HUDEP-2 (cell line): ENCODE results near the gene CYFIP2.

Source experiments
- DNase-seq, 76 experiments: peaks; one replicate each; lab custom pipeline; 2025; ENCODE audit not compliant: unreplicated experiment in 76 of 76; lab: John Stamatoyannopoulos, UW

CYFIP2 gene

DNA sequence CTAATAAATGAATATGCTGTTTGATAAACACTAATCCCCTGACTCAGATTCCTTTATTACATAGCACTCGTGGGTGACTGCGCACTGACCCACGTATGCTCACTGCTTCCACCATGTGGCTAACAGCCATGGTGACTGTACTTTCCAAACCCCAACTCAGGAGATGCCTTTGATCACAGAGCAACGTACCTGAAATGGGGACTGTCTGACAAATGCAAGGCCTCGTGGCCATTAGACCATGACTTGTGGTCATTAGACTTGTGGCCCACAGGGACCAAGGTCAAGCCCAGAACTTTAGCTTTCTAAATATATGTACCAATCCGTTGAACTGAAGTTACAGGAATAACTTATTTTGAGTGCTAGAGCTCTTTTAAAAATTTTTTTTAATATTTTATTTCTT is 46.6 kb downstream of the CYFIP2 start:
- DNase-seq = peak in 14 of 76 experiments; percentile 1 to 39 (median 18)

DNA sequence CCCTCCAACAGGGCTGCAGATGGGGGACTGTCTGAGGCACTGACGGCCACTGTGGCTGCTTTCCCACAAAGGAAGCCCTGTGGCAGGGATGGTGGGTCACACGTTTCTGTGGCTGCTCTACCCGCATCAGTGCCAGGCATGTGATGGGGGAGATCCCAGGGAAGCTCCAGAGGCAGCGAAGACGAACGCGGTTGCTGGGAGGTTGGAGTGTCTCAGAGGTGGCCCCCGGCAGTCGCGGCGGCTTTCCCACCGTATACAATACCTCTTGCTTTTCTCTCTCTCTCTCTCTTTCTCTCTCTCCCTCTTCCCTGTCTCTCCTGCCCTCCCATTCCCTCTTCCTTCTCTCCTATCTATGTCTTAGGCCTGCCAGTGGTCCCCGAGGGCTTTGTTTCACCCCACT is 56.7 kb downstream of the CYFIP2 start:
- DNase-seq = no peak

- DNase-seq = no peak
Measured at GRCh38 chr5:157323107-157323706, 57.3 kb downstream of the CYFIP2 start.

- DNase-seq = no peak
Measured at GRCh38 chr5:157324237-157324636, 58.3 kb downstream of the CYFIP2 start.

- no peak for DNase-seq
Measured at GRCh38 chr5:157326440-157327005, 60.6 kb downstream of the CYFIP2 start.

- DNase-seq = no peak
Measured at GRCh38 chr5:157327771-157328170, 61.8 kb downstream of the CYFIP2 start.

DNA sequence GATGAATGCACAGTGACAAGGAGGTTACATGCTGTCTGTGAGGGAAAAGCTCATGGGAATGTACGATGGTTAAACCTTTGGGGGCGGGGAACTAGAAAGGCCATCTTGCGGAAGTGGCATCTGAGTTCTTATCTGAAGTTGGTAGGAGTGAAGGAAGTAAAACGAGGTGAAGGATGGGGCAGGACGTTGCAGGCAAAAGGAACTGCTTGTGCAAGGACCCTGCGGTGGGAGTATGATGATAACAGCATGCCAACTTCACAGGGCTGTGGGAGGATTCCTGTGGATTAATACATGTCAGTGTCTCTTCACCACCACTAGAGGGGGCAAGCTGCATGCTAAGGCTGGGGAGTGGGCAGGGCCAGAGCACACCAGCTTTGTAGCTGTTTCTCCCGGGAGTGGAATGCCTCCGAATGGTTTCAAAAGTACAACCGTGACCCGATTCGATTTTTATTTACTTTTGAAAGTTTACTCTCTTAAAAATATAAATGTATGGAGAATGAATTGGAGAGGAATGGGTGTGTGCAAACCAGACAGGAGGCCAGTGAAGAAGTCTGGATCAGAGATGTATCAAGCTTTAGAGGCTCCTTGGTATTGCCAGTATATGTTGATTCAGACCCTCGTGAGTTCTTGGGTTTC is 62.5 kb downstream of the CYFIP2 start:
- DNase-seq = peak in 64 of 76 experiments; percentile 2 to 71 (median 26)

GRCh38 chr5:157331807-157332206 is 65.9 kb downstream of the CYFIP2 start:
- no peak for DNase-seq

- no peak for DNase-seq
Measured at GRCh38 chr5:157335534-157336422, 69.9 kb downstream of the CYFIP2 start.

DNA sequence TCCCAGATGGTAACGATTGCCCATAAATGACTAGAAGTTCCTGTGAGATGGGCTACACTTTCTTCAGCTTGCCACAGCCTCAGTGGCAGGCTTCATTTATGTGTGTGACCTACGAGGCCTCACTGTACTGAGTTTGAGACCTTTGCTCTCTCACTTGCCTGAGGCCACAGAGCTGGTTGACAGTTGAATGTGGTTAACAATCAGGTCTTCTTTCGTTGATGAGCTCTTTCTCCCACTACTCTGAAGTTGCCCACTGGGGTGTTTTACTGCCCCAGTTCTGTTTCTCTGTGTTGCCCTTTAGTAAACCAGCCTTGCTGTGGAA is 70.5 kb downstream of the CYFIP2 start:
- no peak for DNase-seq

- no peak for DNase-seq
Measured at GRCh38 chr5:157339409-157339808, 73.5 kb downstream of the CYFIP2 start.

- peak in 22 of 76 experiments; percentile 2 to 54 (median 12) for DNase-seq
Measured at GRCh38 chr5:157342822-157343402, 77.0 kb downstream of the CYFIP2 start.

- DNase-seq = no peak
Measured at GRCh38 chr5:157343842-157344790, 78.2 kb downstream of the CYFIP2 start.

DNA sequence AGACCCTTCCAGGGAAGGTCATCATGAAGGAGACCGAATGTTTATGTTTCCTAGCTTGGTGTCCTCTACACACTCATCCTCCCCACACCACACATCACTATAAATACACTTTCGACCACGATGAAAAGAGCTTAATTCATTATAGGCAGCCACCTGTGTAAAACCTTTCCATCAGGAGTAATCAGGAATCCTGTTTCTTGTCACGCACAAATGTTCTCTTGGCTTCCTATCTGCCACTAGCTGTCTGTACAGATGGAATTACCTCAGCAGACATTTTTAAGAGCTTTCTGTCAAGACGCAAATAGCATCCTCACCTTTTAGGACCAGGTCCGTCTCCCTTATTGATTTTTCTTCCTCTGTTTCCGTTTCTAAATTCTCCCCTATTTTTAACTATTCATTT is 79.1 kb downstream of the CYFIP2 start:
- no peak for DNase-seq

DNA sequence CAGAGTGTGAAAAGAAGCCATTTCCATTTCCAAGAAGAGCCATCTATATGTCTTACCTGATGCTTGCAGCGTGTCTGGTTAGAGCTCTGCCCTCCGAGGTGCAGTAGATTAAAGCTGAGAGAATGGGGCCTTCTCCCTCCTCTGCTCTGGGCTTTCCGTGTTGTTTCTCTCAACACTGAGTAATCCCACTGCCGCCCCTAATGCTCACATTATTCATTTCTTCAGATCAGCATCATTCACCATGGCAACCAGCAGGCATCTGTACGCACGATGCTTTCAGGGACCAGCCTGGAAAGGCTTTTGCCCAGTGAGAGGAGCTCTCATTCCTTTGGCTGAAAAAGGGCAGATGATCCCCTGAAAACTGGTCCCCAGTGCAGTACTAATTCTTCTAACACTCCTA is 79.6 kb downstream of the CYFIP2 start:
- no peak for DNase-seq

- DNase-seq = no peak
Measured at GRCh38 chr5:157347301-157348048, 81.6 kb downstream of the CYFIP2 start.

DNA sequence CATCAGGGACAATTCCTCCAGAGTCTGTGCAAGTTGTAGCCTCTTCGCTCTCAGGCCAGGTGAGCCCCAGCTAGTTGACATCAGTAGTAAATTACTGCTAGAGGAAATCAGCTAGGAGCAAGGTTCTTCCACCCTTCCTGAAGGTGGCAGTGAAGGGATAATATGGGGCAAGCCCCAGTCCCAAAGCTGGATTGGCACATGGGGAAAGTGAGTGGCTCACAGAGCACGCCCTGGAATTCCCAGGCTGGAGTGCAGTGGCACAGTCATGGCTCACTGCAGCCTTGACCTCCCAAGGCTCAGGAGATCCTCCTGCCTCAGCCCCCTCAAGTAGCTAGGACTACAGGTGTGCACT is 82.1 kb downstream of the CYFIP2 start:
- DNase-seq = no peak

GRCh38 chr5:157350939-157351801 is 85.2 kb downstream of the CYFIP2 start:
- DNase-seq = no peak

DNA sequence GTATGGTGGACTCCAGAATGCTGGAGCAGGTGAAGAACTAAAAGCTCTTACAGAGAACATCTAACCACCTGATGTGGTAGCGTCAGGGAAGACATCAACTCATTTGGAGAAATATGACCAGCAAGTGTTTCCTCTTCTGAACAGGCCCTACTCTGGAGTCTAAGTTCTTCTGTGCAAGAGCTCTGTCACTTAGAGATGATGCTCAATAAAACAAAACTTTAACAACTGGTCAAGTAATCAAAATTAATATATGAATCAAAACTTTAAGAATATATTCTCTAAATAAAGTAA is 85.8 kb downstream of the CYFIP2 start:
- DNase-seq = no peak
